AG08395 (cell line): ENCODE data around the gene RPS6KA4.
A peak's percentile ranks its signal among the peaks of the same experiment; 100 is the strongest.
"Not testable (repeated sequence)": the region's sequence is repeated elsewhere in the genome, so short reads cannot be mapped to it uniquely, and the experiment has no call there.

ENCODE experiments used
- DNase-seq: peaks from one replicate; pipeline ENCODE4 v3.0.0; 2012; ENCODE audit warnings: mixed read lengths, low spot score

The RPS6KA4 gene

GRCh38 chr11:64387916-64388315, 29.0 kb downstream of the RPS6KA4 start:
- DNase-seq: no peak

GRCh38 chr11:64388894-64389293, 29.9 kb downstream of the RPS6KA4 start:
- no peak for DNase-seq

GRCh38 chr11:64389851-64390250, 30.9 kb downstream of the RPS6KA4 start:
- DNase-seq: no peak

GRCh38 chr11:64390558-64390957, 31.6 kb downstream of the RPS6KA4 start:
- DNase-seq: no peak

GRCh38 chr11:64391839-64392238, 32.9 kb downstream of the RPS6KA4 start:
- no peak for DNase-seq

GRCh38 chr11:64395545-64396078, 36.6 kb downstream of the RPS6KA4 start:
- DNase-seq: no peak

GRCh38 chr11:64396079-64396591, 37.2 kb downstream of the RPS6KA4 start:
- DNase-seq: no peak

- DNase-seq: peak; percentile 54
These were observed 41.1 kb downstream of the RPS6KA4 start for GRCh38 chr11:64400102-64400501.

- DNase-seq: no peak
These were observed 41.7 kb downstream of the RPS6KA4 start for GRCh38 chr11:64400667-64401066.

- DNase-seq: no peak
These were observed 42.8 kb downstream of the RPS6KA4 start for GRCh38 chr11:64401775-64402174.

- DNase-seq: no peak
These were observed 44.1 kb downstream of the RPS6KA4 start for GRCh38 chr11:64403106-64403505.

GRCh38 chr11:64406221-64406946, 47.4 kb downstream of the RPS6KA4 start:
- DNase-seq: no peak

- no peak for DNase-seq
These were observed 48.3 kb downstream of the RPS6KA4 start for GRCh38 chr11:64407221-64407620.

- DNase-seq: no peak
These were observed 48.7 kb downstream of the RPS6KA4 start for GRCh38 chr11:64407630-64408029.

GRCh38 chr11:64409278-64409677, 50.3 kb downstream of the RPS6KA4 start:
- DNase-seq: no peak

- no peak for DNase-seq
These were observed 50.9 kb downstream of the RPS6KA4 start for GRCh38 chr11:64409707-64410403.

GRCh38 chr11:64410404-64410734, 51.4 kb downstream of the RPS6KA4 start:
- DNase-seq: no peak

- DNase-seq: no peak
These were observed 54.5 kb downstream of the RPS6KA4 start for GRCh38 chr11:64413417-64413816.

- DNase-seq: no peak
These were observed 56.3 kb downstream of the RPS6KA4 start for GRCh38 chr11:64415286-64415685.

- no peak for DNase-seq
These were observed 57.2 kb downstream of the RPS6KA4 start for GRCh38 chr11:64415996-64416728.

- not testable (repeated sequence) for DNase-seq
These were observed 59.3 kb downstream of the RPS6KA4 start for GRCh38 chr11:64418233-64418632.

- no peak for DNase-seq
These were observed 60.4 kb downstream of the RPS6KA4 start for GRCh38 chr11:64419257-64419790.
